Colonic mucosa (tissue), 4 donors: ENCODE measurements around the gene SYT14. TPM values are rescaled to one million over a fixed set of nuclear protein-coding genes. Genes with fewer than 3 reads are reported as not detected.
"Not testable (repeated sequence)": the region's sequence is repeated elsewhere in the genome, so short reads cannot be mapped to it uniquely, and the experiment has no call there.

Experiments used
- DNase-seq: peaks from one replicate; pipeline ENCODE4 v3.0.0-alpha.2; 2020
- H3K27ac ChIP-seq: fragments of 200-600 bp; one replicate; pipeline ENCODE4 v1.8.0; 2021
- H3K27me3 ChIP-seq: fragments of 200-600 bp; one replicate; pipeline ENCODE4 v1.8.0; 2021
- H3K36me3 ChIP-seq: fragments of 200-600 bp; one replicate; pipeline ENCODE4 v1.8.0; 2021
- H3K4me1 ChIP-seq: fragments of 200-600 bp; one replicate; pipeline ENCODE4 v1.8.0; 2021; ENCODE audit warnings: mild to moderate bottlenecking
- H3K4me3 ChIP-seq: fragments of 200-600 bp; one replicate; pipeline ENCODE4 v1.8.0; 2021
- H3K9ac ChIP-seq, 2 donors: one replicate each; pipeline ENCODE4 v1.7.0; 2013; ENCODE audit warnings: control low read depth in 2 of 2, low read depth in 2 of 2, low read length in 2 of 2
- H3K9me3 ChIP-seq: fragments of 200-600 bp; one replicate; pipeline ENCODE4 v1.8.0; 2021
- intact Hi-C: fragments of 100-400 bp; cut with DNase I; formaldehyde crosslinking; loops from one replicate; pipeline ENCODE4 v1.14.1; 2022
- total RNA-seq, 2 donors: library from RNA; stranded (reverse); fragmentation: NEBNext Ultra II Directional in 1 of 2; extraction: Animal tissue kit (Norgen Biotek cat#: 25700) in 1 of 2; gene quantifications; one replicate each; pipeline ENCODE4 v1.2.1, GENCODE V29; 2021
- TF ChIP-seq, protein P1 (sequence below): fragments of 200-600 bp; IDR thresholded peaks from one replicate; pipeline ENCODE4 v1.8.0; 2022; ENCODE audit warnings: antibody characterized with exemption, mild to moderate bottlenecking
- donor health status: healthy.
- donor health status: DM: no; HTN: no; CAD: no.
- donor health status: DM: no; HTN: no; CAD: no.

SYT14 gene
- under 1 TPM; 0.03 to 0.07 TPM for total RNA-seq

DNA sequence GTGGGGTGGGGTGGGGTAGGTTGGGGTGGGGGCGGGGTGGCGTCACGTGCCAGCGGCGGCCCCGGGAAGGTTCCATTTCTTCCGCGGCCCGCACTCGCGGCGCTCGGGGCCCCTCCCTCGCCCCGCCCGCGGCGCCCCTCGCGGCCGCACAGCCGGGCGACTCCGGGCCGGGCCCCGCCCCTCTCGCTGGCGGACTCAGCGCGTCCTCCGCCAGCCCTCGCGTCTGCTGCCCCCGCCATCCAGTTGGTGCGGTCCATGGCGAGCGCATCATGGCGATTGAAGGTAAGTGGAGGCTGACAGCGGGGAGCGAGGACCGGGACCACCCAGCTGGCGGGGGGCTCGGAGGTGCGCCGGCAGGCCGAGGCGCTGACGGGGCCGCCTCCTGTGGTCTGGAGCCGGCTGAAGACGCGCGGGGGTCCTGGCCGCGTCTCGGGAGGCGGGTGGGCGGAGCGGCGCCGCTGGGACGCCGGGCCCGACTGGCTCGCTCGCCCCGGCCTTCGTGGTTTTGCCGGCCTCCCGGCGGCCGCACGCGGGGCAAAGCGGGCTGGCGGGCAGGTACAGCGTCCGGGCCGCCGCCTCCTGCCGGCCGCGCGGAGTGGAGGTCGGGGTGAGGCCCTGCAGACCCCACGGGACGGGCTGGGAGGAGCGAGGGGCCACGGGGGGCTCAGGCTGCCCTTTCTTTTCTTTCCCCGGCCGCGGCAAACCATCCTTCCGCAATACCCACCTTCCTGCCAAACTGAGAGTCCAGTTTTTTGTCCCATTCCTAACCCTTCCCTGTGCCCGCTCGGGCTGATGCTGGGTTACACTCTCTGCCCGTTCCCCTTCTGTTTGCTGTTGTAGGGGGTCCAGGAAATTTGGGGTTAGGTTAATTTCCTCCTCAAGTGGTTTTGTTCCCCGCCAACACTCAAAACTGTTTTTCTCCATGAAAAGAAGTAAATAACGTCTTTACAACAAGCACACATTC lies at the start of gene SYT14:
TSS of gene SYT14 (plus strand) at position 222 of the 964 bp plus-strand sequence. CDS start at position 270, 48 bp downstream.
- Histone ChIP-seq H3K27me3 (peaks cover 17% of the 10 kb centered on the region), H3K4me1 (no peaks in the 10 kb centered on the region), H3K4me3 (no peak within 1 kb of the TSS), H3K9me3 (no peaks in the 10 kb centered on the region), H3K9ac (no peak within 1 kb of the TSS), H3K27ac (no peak within 1 kb of the TSS), H3K36me3 (no peaks in the 10 kb centered on the region)
- TF ChIP-seq, protein P1, sequence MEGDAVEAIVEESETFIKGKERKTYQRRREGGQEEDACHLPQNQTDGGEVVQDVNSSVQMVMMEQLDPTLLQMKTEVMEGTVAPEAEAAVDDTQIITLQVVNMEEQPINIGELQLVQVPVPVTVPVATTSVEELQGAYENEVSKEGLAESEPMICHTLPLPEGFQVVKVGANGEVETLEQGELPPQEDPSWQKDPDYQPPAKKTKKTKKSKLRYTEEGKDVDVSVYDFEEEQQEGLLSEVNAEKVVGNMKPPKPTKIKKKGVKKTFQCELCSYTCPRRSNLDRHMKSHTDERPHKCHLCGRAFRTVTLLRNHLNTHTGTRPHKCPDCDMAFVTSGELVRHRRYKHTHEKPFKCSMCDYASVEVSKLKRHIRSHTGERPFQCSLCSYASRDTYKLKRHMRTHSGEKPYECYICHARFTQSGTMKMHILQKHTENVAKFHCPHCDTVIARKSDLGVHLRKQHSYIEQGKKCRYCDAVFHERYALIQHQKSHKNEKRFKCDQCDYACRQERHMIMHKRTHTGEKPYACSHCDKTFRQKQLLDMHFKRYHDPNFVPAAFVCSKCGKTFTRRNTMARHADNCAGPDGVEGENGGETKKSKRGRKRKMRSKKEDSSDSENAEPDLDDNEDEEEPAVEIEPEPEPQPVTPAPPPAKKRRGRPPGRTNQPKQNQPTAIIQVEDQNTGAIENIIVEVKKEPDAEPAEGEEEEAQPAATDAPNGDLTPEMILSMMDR, result no peak
- intact Hi-C loops, result no loop called here
- no peak for DNase-seq

DNA sequence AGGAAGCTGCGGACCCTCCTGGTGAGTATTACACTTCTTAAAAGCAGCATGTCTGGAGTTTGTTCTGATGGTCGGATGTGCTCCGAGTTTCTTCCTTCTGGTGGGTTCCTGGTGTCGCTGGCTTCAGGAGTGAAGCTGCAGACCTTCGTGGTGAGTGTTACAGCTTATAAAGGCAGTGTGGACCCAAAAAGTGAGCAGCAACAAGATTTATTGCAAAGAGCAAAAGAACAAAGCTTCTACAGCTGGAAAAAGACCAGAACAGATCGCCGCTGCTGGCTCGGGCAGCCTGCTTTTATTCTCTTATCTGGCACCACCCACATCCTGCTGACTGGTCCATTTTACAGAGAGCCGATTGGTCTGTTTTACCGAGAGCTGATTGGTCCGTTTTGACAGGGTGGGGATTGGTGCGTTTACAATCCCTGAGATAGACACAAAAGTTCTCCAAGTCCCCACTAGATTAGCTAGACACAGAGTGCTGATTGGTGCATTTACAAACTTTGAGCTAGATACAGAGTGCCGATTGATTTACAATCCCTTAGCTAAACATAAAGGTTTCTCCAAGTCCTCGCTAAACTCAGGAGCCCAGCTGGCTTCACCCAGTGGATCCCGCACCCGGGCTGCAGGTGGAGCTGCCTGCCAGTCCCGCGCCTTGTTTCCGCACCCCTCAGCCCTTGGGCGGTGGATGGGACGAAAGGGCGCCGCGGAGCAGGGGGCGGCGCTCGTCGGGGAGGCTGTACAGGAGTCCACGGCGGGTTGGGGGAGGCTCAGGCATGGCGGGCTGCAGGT lies 49.5 kb upstream of the SYT14 start:
- H3K27ac ChIP-seq, H3K4me3 ChIP-seq, H3K4me1 ChIP-seq, H3K36me3 ChIP-seq, H3K27me3 ChIP-seq, H3K9ac ChIP-seq, H3K9me3 ChIP-seq, intact Hi-C loops, DNase-seq: not testable (repeated sequence)

DNA sequence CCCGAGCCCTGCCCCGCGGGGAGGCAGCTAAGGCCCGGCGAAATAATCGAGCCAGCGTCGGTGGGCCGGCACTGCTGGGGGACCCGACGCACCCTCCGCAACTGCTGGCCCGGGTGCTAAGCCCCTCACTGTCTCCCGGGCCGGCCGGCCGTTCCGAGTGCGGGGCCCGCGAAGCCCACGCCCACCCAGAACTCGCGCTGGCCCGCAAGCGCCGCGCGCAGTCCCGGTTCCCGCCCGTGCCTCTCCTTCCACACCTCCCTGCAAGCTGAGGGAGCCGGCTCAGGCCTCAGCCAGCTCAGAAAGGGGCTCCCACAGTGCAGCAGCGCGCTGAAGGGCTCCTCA lies 49.0 kb upstream of the SYT14 start:
- DNase-seq, result no peak

DNA sequence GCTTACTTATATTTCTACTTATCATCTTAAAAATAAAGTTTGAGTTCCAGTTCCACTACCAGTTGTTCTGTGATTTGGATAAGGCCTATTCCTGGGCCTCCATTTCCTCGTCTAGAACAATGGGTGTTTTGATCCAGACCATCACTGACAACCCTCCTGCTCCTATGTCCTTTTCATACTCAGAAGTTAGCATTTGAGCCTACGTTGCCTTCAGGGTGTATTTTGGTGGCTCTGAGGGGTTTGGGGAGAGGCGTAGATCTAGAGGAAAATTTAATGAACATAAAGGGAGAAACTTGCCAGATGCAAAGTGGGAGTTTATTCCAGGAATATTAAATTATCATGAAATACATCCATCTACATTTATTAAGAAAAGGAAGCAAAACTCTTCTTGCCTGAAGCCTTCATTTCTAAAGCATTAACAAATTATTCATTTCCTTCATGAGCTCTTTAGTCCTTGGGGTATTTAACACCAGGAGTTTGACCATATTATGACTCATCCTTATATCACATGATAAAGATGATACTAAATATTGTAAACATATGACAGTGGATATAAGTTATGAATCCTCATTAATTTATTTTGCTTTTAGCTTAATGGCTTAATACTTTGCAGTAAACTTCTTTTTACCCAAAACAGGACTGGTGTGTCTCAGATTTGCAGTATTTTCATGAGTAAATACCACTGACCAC lies 47.2 kb upstream of the SYT14 start:
- Histone ChIP-seq H3K4me3 (no peak overlapping the region), H3K4me1 (no peaks in the 10 kb centered on the region), H3K9me3 (no peaks in the 10 kb centered on the region), H3K27me3 (no peaks in the 10 kb centered on the region), H3K9ac (no peak overlapping the region), H3K36me3 (no peaks in the 10 kb centered on the region), H3K27ac (no peak overlapping the region)
- DNase-seq, result no peak
- intact Hi-C loops, result no loop called here
- TF ChIP-seq, protein P1, result no peak

More for the DNA sequence above, 49.0 kb upstream of the SYT14 start:
- no peak overlapping the region for H3K4me3 ChIP-seq
- H3K4me1 ChIP-seq, result no peaks in the 10 kb centered on the region
- no peak overlapping the region for H3K9ac ChIP-seq
- TF ChIP-seq, protein P1, result no peak
- no peaks in the 10 kb centered on the region for H3K9me3 ChIP-seq
- H3K27me3 ChIP-seq, result no peaks in the 10 kb centered on the region
- intact Hi-C loops, result no loop called here
- H3K36me3 ChIP-seq, result no peaks in the 10 kb centered on the region
- no peak overlapping the region for H3K27ac ChIP-seq

DNA sequence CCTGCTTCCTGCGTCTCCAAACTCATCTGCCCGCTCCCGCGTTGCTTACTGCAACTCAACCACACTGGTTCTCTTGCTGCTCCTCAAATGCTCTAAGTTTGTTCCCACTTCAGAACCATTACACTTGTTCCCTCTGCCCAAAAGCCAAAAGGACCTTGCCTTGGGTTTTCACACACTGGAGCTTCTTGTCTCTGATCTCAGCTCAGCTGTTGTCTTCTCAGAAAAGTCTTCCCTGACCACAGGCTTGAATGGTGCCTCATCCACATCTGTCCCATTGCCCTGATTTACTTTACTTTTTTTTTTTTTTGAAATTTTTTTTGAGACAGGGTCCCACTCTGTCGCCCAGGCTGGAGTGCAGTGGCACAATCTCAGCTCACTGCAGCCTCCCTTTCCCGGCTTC lies 44.3 kb upstream of the SYT14 start:
- no peak for DNase-seq
- H3K9me3 ChIP-seq, result no peaks in the 10 kb centered on the region
- no peaks in the 10 kb centered on the region for H3K36me3 ChIP-seq
- TF ChIP-seq, protein P1, result no peak
- H3K9ac ChIP-seq, result no peak overlapping the region
- H3K27ac ChIP-seq, result no peak overlapping the region
- no peaks in the 10 kb centered on the region for H3K4me1 ChIP-seq
- intact Hi-C loops, result no loop called here
- H3K4me3 ChIP-seq, result no peak overlapping the region
- H3K27me3 ChIP-seq, result no peaks in the 10 kb centered on the region
